Trophoblast cell (in vitro differentiated cells and primary cell): ENCODE results near the gene ME1.
"Not testable (repeated sequence)": the region's sequence is repeated elsewhere in the genome, so short reads cannot be mapped to it uniquely, and the experiment has no call there.

Experiments
- DNase-seq, 2 donors: peaks; one replicate each; pipeline ENCODE4 v3.0.0-alpha.2; 2016
- H2AFZ ChIP-seq: 2 replicates; pipeline ENCODE4 v1.6.1; 2013; ENCODE audit warnings: low read length, moderate library complexity, mild to moderate bottlenecking; ENCODE audit not compliant: insufficient read depth, poor library complexity
- H2AK5ac ChIP-seq: 2 replicates; pipeline ENCODE4 v1.6.1; 2013; ENCODE audit warnings: mild to moderate bottlenecking, low read length
- H2BK120ac ChIP-seq: 2 replicates; pipeline ENCODE4 v1.6.1; 2013; ENCODE audit warnings: low read length, mild to moderate bottlenecking, moderate library complexity; ENCODE audit not compliant: insufficient read depth, poor library complexity
- H2BK12ac ChIP-seq: 2 replicates; pipeline ENCODE4 v1.6.1; 2013; ENCODE audit warnings: mild to moderate bottlenecking, low read length, moderate library complexity
- H2BK5ac ChIP-seq: 2 replicates; pipeline ENCODE4 v1.6.1; 2013; ENCODE audit warnings: low read length, low read depth, moderate library complexity, mild to moderate bottlenecking; ENCODE audit not compliant: poor library complexity
- H3K14ac ChIP-seq: 2 replicates; pipeline ENCODE4 v1.6.1; 2013; ENCODE audit warnings: mild to moderate bottlenecking, low read length
- H3K18ac ChIP-seq: 2 replicates; pipeline ENCODE4 v1.6.1; 2013; ENCODE audit warnings: mild to moderate bottlenecking, low read length
- H3K23ac ChIP-seq: 2 replicates; pipeline ENCODE4 v1.6.1; 2013; ENCODE audit warnings: low read length
- H3K27ac ChIP-seq: 2 replicates; pipeline ENCODE4 v1.5.1; 2013; ENCODE audit warnings: low read depth, mild to moderate bottlenecking, inconsistent platforms, low read length, moderate library complexity
- H3K27me3 ChIP-seq: 2 replicates; pipeline ENCODE4 v1.6.1; 2013; ENCODE audit warnings: inconsistent platforms, mild to moderate bottlenecking, low read length, moderate library complexity; ENCODE audit not compliant: insufficient read depth
- H3K36me3 ChIP-seq, 2 experiments: 1 replicate in 1 of 2; 2 replicates in 1 of 2; pipeline ENCODE4 v1.6.1; 2013; ENCODE audit warnings: low read length in 2 of 2, mild to moderate bottlenecking in 2 of 2, moderate library complexity in 1 of 2; ENCODE audit not compliant: insufficient read depth in 2 of 2, control insufficient read depth in 1 of 2
- H3K4ac ChIP-seq: 2 replicates; pipeline ENCODE4 v1.6.1; 2013; ENCODE audit warnings: low read depth, mild to moderate bottlenecking, low read length, moderate library complexity
- H3K4me1 ChIP-seq, 2 experiments: 1 replicate in 1 of 2; 2 replicates in 1 of 2; pipeline ENCODE4 v1.6.1; 2013; ENCODE audit warnings: low read length in 2 of 2, mild to moderate bottlenecking in 2 of 2, moderate library complexity in 1 of 2; ENCODE audit not compliant: insufficient read depth in 2 of 2, control insufficient read depth in 1 of 2
- H3K4me2 ChIP-seq: 2 replicates; pipeline ENCODE4 v1.6.1; 2013; ENCODE audit warnings: inconsistent platforms, mild to moderate bottlenecking, low read length, moderate library complexity
- H3K4me3 ChIP-seq: 2 replicates; pipeline ENCODE4 v1.5.1; 2013; ENCODE audit warnings: mild to moderate bottlenecking, low read depth, low read length, inconsistent platforms
- H3K79me1 ChIP-seq: one replicate; pipeline ENCODE4 v1.6.1; 2013; ENCODE audit warnings: low read length
- H3K79me2 ChIP-seq: 2 replicates; pipeline ENCODE4 v1.6.1; 2013; ENCODE audit warnings: low read length, mild to moderate bottlenecking; ENCODE audit not compliant: control insufficient read depth, insufficient read depth, poor library complexity
- H3K9ac ChIP-seq: 2 replicates; pipeline ENCODE4 v1.6.1; 2013; ENCODE audit warnings: mild to moderate bottlenecking, low read length
- H3K9me3 ChIP-seq: 2 replicates; pipeline ENCODE4 v1.6.1; 2013; ENCODE audit warnings: low read depth, mild to moderate bottlenecking, control low read depth, inconsistent platforms, low read length; ENCODE audit not compliant: insufficient read depth
- H4K12ac ChIP-seq: 2 replicates; pipeline ENCODE4 v1.6.1; 2013; ENCODE audit warnings: low read depth, mild to moderate bottlenecking, low read length, moderate library complexity
- H4K8ac ChIP-seq: 2 replicates; pipeline ENCODE4 v1.6.1; 2013; ENCODE audit warnings: low read depth, mild to moderate bottlenecking, low read length, moderate library complexity
- H4K91ac ChIP-seq: one replicate; pipeline ENCODE4 v1.6.1; 2013; ENCODE audit warnings: low read depth, mild to moderate bottlenecking, low read length, moderate library complexity
- WGBS: extraction: QIAGEN DNeasy Blood & Tissue Kit; methylation state at CpG from one replicate; pipeline ENCODE4 v1.1.7; 2013; ENCODE audit warnings: missing lambda C conversion rate; ENCODE audit not compliant: insufficient read length, insufficient coverage; ENCODE audit errors: extremely low coverage; 5-methylcytosine and 5-hydroxymethylcytosine counted together

Gene ME1

DNA sequence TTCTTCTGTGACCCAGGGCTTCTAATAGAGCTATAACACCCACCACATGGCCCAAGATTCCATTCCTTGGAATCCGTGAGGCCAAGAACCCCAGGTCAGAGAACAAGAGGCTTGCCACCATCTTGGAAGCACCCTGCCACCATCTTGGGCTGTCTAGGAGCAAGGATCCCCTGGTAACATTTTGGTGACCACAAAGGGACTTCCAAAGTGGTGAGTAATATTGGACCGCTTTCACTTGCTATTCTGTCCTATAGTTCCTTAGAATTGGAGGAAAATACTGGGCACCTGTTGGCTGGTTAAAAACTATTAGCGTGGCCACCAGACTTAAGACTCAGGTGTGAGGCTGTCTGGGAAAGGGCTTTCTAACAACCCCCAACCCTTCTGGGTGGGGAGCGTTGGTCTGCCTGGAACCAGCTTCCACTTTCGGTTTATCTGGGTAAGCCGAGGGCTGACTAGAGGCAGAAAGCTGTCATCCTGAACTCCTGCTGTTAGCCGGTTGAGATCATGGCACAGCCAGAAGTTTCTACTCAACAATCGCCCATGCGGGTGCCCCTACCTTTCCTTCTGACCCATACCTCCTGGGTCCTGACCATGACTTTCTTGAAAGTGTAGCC is 13.3 kb upstream of the ME1 start:
- H3K4ac ChIP-seq, H3K9ac ChIP-seq, H2BK5ac ChIP-seq, H2AK5ac ChIP-seq, H2BK120ac ChIP-seq, H3K9me3 ChIP-seq, H3K18ac ChIP-seq, H3K4me1 ChIP-seq, H3K4me2 ChIP-seq, DNase-seq, H3K36me3 ChIP-seq, H4K91ac ChIP-seq, H2AFZ ChIP-seq, H3K4me3 ChIP-seq, H3K79me2 ChIP-seq, H3K79me1 ChIP-seq, H2BK12ac ChIP-seq, H4K12ac ChIP-seq, H3K14ac ChIP-seq, H4K8ac ChIP-seq, H3K27ac ChIP-seq, H3K27me3 ChIP-seq, H3K23ac ChIP-seq: not testable (repeated sequence)
- WGBS: no CpG with 5 or more reads among the region's 9 CpGs

DNA sequence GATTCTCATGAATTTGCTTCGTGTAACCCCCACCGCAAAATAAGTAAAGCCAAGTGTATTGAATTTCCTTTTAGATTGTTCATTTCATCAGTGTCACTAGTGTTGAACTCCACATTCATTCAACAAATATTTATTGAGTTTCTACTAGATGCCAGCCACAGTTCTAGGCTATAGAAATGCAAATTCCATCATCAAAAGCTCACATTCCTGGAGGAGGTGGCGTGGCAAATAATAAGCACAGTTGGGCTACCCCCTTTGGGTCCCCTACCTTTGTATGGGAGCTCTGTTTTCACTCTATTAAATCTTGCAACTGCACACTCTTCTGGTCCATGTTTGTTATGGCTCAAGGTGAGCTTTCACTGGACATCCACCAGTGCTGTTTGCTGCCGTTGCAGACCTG is 12.7 kb upstream of the ME1 start:
- Histone ChIP-seq H4K91ac (no peak overlapping the region), H3K23ac (no peak overlapping the region), H3K79me1 (no peaks in the 10 kb centered on the region), H2AK5ac (no peak overlapping the region), H3K4me3 (no peak overlapping the region), H2AFZ (no peak overlapping the region), H3K79me2 (no peaks in the 10 kb centered on the region), H3K14ac (no peak overlapping the region), H2BK12ac (no peak overlapping the region), H3K18ac (no peak overlapping the region), H3K4me1 (no peaks in the 10 kb centered on the region), H3K9ac (no peak overlapping the region), H3K27me3 (no peaks in the 10 kb centered on the region), H3K36me3 (no peaks in the 10 kb centered on the region), H3K9me3 (no peaks in the 10 kb centered on the region), H4K8ac (no peak overlapping the region), H4K12ac (no peak overlapping the region), H2BK5ac (no peak overlapping the region), H3K4me2 (no peak overlapping the region), H2BK120ac (no peak overlapping the region), H3K4ac (no peak overlapping the region), H3K27ac (no peak overlapping the region)
- no peak for DNase-seq
- no CpG with 5 or more reads among the region's 4 CpGs for WGBS

DNA sequence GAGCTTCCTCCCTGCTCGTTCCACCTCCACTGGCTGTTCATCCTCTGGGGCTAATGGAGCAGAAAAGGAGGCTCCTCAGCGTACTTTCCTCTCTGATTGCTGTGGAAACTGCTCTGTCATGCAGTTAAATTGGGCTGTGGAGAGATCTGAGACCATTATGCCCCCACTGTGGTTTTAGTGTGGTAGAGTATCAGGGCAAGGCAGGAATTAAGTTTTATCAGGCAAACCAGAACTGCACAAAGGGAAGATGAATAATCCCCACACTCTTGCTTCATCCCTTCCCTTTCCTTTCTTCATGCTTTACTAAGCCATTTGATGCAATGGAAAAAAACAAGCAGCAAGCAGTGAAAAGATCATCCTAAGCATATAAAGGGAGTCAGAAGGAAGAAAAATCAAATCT is 11.9 kb upstream of the ME1 start:
- no peaks in the 10 kb centered on the region for H3K9me3 ChIP-seq
- no CpG with 5 or more reads among the region's 2 CpGs for WGBS

DNA sequence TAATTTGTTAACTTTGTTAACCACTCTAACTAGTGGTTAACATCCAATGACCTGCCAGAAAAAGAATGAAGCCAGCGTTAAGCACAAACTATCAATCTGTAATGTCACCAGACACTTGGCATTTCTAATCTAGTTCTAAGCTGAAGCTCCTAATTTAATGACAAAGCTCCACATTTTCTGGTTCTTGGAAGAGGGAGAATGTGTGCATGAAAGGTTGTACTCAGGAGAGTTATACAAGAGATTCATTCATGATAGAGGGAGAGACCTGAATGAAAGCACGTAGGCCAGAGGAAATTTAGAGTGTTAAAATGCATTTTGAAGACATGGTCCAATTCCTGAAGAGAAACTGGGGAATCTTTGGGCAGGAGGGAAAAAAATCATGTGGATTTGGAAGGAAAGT is 8.3 kb upstream of the ME1 start:
- H3K4me1 ChIP-seq: no peaks in the 10 kb centered on the region
- no peaks in the 10 kb centered on the region for H3K27me3 ChIP-seq
- H4K12ac ChIP-seq: no peak overlapping the region
- H3K36me3 ChIP-seq: no peaks in the 10 kb centered on the region
- H3K4me2 ChIP-seq: no peak overlapping the region
- no peak overlapping the region for H2AK5ac ChIP-seq
- no peaks in the 10 kb centered on the region for H3K79me2 ChIP-seq
- H3K4me3 ChIP-seq: no peak overlapping the region
- no peak overlapping the region for H2BK120ac ChIP-seq
- H3K9ac ChIP-seq: no peak overlapping the region
- no peak overlapping the region for H2AFZ ChIP-seq
- H3K9me3 ChIP-seq: no peaks in the 10 kb centered on the region
- DNase-seq: no peak
- no peak overlapping the region for H3K14ac ChIP-seq
- H3K79me1 ChIP-seq: no peaks in the 10 kb centered on the region
- H2BK12ac ChIP-seq: no peak overlapping the region
- H4K8ac ChIP-seq: no peak overlapping the region
- no CpG with 5 or more reads among the region's 2 CpGs for WGBS
- H3K27ac ChIP-seq: no peak overlapping the region
- no peak overlapping the region for H3K4ac ChIP-seq
- no peak overlapping the region for H3K18ac ChIP-seq
- H3K23ac ChIP-seq: no peak overlapping the region
- H2BK5ac ChIP-seq: no peak overlapping the region
- no peak overlapping the region for H4K91ac ChIP-seq

More for the DNA sequence above, 11.9 kb upstream of the ME1 start:
- no peak overlapping the region for H2AFZ ChIP-seq
- no peak overlapping the region for H3K4me3 ChIP-seq
- no peak overlapping the region for H3K4me2 ChIP-seq
- no peaks in the 10 kb centered on the region for H3K36me3 ChIP-seq
- H4K91ac ChIP-seq: no peak overlapping the region
- no peak overlapping the region for H3K14ac ChIP-seq
- H3K9ac ChIP-seq: no peak overlapping the region
- no peak overlapping the region for H2BK120ac ChIP-seq
- H3K27ac ChIP-seq: no peak overlapping the region
- H3K27me3 ChIP-seq: no peaks in the 10 kb centered on the region
- H3K18ac ChIP-seq: no peak overlapping the region
- no peaks in the 10 kb centered on the region for H3K79me1 ChIP-seq
- no peak overlapping the region for H2BK5ac ChIP-seq
- no peak overlapping the region for H3K23ac ChIP-seq
- no peak overlapping the region for H3K4ac ChIP-seq
- no peak overlapping the region for H4K12ac ChIP-seq
- no peak overlapping the region for H2BK12ac ChIP-seq
- H4K8ac ChIP-seq: no peak overlapping the region
- no peaks in the 10 kb centered on the region for H3K4me1 ChIP-seq
- H3K79me2 ChIP-seq: no peaks in the 10 kb centered on the region
- no peak overlapping the region for H2AK5ac ChIP-seq
- DNase-seq: no peak
